GM23248 (cell line): ENCODE data around the gene FGFR2. TPM values are rescaled to one million over a fixed set of nuclear protein-coding genes. Genes with fewer than 3 reads are reported as not detected.

ENCODE experiments used
- DNase-seq: peaks from one replicate; pipeline ENCODE4 v3.0.0-alpha.2; 2015
- H2AFZ ChIP-seq: fragments of 200-600 bp; sonication (generic); 2 replicates; pipeline ENCODE4 v1.6.1; 2016; ENCODE audit warnings: antibody characterized with exemption
- H3F3A ChIP-seq: fragments of 200-600 bp; sonication (generic); 2 replicates; pipeline ENCODE4 v1.6.1; 2016; ENCODE audit warnings: mild to moderate bottlenecking, antibody characterized with exemption, mixed run types; ENCODE audit not compliant: insufficient read depth
- H3K27ac ChIP-seq: fragments of 200-600 bp; sonication (generic); 2 replicates; pipeline ENCODE4 v1.5.1; 2016; ENCODE audit warnings: mild to moderate bottlenecking
- H3K27me3 ChIP-seq: fragments of 200-600 bp; sonication (generic); replicated peaks from 2 replicates; pipeline ENCODE4 v1.6.1; 2016; ENCODE audit warnings: mild to moderate bottlenecking; ENCODE audit not compliant: insufficient read depth
- H3K36me3 ChIP-seq: fragments of 200-600 bp; sonication (generic); 2 replicates; pipeline ENCODE4 v1.6.1; 2016; ENCODE audit warnings: low read depth, mild to moderate bottlenecking
- H3K4me1 ChIP-seq: fragments of 200-600 bp; sonication (generic); 2 replicates; pipeline ENCODE4 v1.6.1; 2016; ENCODE audit warnings: mild to moderate bottlenecking; ENCODE audit not compliant: insufficient read depth
- H3K4me2 ChIP-seq: fragments of 200-600 bp; sonication (generic); one replicate; pipeline ENCODE4 v1.6.1; 2016; ENCODE audit warnings: mild to moderate bottlenecking; ENCODE audit not compliant: unreplicated experiment
- H3K4me3 ChIP-seq: fragments of 200-600 bp; sonication (generic); 2 replicates; pipeline ENCODE4 v1.5.1; 2016; ENCODE audit warnings: mild to moderate bottlenecking
- H3K79me2 ChIP-seq: fragments of 200-600 bp; sonication (generic); 2 replicates; pipeline ENCODE4 v1.6.1; 2016; ENCODE audit warnings: mild to moderate bottlenecking; ENCODE audit not compliant: insufficient read depth
- H3K9ac ChIP-seq: fragments of 200-600 bp; sonication (generic); 2 replicates; pipeline ENCODE4 v1.6.1; 2016; ENCODE audit warnings: mild to moderate bottlenecking
- H3K9me2 ChIP-seq: fragments of 200-600 bp; sonication (generic); 2 replicates; pipeline ENCODE4 v1.6.1; 2016; ENCODE audit warnings: mixed run types, mild to moderate bottlenecking, moderate library complexity; ENCODE audit not compliant: insufficient read depth
- H3K9me3 ChIP-seq: fragments of 200-600 bp; sonication (generic); one replicate; pipeline ENCODE4 v1.6.1; 2017; ENCODE audit warnings: low read depth
- H4K20me1 ChIP-seq: fragments of 200-600 bp; sonication (generic); 2 replicates; pipeline ENCODE4 v1.6.0; 2016; ENCODE audit not compliant: insufficient read depth
- EZH2 ChIP-seq: fragments of 200-600 bp; sonication (generic); IDR thresholded peaks from 2 replicates; pipeline ENCODE4 v1.6.1; 2018; ENCODE audit warnings: antibody characterized with exemption, mild to moderate bottlenecking; ENCODE audit not compliant: insufficient read depth, poor library complexity, severe bottlenecking
- EZH2phosphoT487 ChIP-seq: fragments of 200-600 bp; sonication (generic); IDR thresholded peaks from 2 replicates; pipeline ENCODE4 v1.6.1; 2018; ENCODE audit warnings: antibody characterized with exemption, moderate library complexity, mild to moderate bottlenecking, low read depth; ENCODE audit not compliant: insufficient read depth
- WGBS, 2 experiments: methylation state at CpG; one replicate each; pipeline ENCODE4 v1.1.6; 2015 to 2017; ENCODE audit warnings: low lambda C conversion rate in 2 of 2, low coverage in 1 of 2; ENCODE audit errors: missing lambda C conversion rate in 2 of 2; 5-methylcytosine and 5-hydroxymethylcytosine counted together
- in situ Hi-C: fragments of 300-500 bp; cut with MboI; formaldehyde crosslinking; loops from 2 replicates; pipeline ENCODE4 v1.15.0; 2020
- polyA plus RNA-seq: library from polyadenylated mRNA; unstranded; fragments of >200 nt; fragmentation: Nextera tagmentation; extraction: Ambion mirVana; gene quantifications from 2 replicates; pipeline ENCODE4 v1.2.1, GENCODE V29; 2016
- total RNA-seq: library from RNA; depleted of rRNA; stranded (reverse); fragments of >200 nt; shearing (Covaris generic); gene quantifications from 2 replicates; pipeline ENCODE4 v1.2.3, GENCODE V29; 2014

Gene FGFR2
- total and polyA plus RNA-seq, 2 experiments from 2014 or later: 0.15 TPM; not detected in 1

GRCh38 chr10:121462281-121462680, 136.0 kb downstream of the FGFR2 start:
- Histone ChIP-seq H3K4me3 (no peak overlapping the region), H3K79me2 (no peaks in the 10 kb centered on the region), H2AFZ (no peak overlapping the region), H3F3A (no peaks in the 10 kb centered on the region), H3K4me2 (no peak overlapping the region), H3K9ac (no peak overlapping the region), H3K36me3 (no peaks in the 10 kb centered on the region), H3K27me3 (no peaks in the 10 kb centered on the region), H4K20me1 (no peaks in the 10 kb centered on the region), H3K9me2 (no peaks in the 10 kb centered on the region), H3K4me1 (no peaks in the 10 kb centered on the region), H3K9me3 (no peaks in the 10 kb centered on the region), H3K27ac (no peak overlapping the region)
- TF ChIP-seq EZH2 (no peak), EZH2phosphoT487 (no peak)
- 46 to 50% methylated on average over 7 of the region's 7 CpGs for WGBS, 2 experiments
- no peak for DNase-seq
- in situ Hi-C loops: no loop called here

GRCh38 chr10:121461307-121461706, 136.9 kb downstream of the FGFR2 start:
- no peaks in the 10 kb centered on the region for H3K4me1 ChIP-seq
- no peaks in the 10 kb centered on the region for H3K79me2 ChIP-seq
- H3K4me2 ChIP-seq: no peak overlapping the region
- H3K9ac ChIP-seq: no peak overlapping the region
- H3K9me2 ChIP-seq: no peaks in the 10 kb centered on the region
- WGBS, 2 experiments: 37 to 38% methylated on average over 5 of the region's 5 CpGs
- H3K36me3 ChIP-seq: no peaks in the 10 kb centered on the region
- H3K4me3 ChIP-seq: no peak overlapping the region
- H3F3A ChIP-seq: no peaks in the 10 kb centered on the region
- H3K27ac ChIP-seq: no peak overlapping the region
- TF ChIP-seq EZH2phosphoT487 (no peak), EZH2 (no peak)
- H3K27me3 ChIP-seq: no peaks in the 10 kb centered on the region
- no peak for DNase-seq
- in situ Hi-C loops: no loop called here
- H4K20me1 ChIP-seq: no peaks in the 10 kb centered on the region
- H3K9me3 ChIP-seq: no peaks in the 10 kb centered on the region
- H2AFZ ChIP-seq: no peak overlapping the region

- Histone ChIP-seq H3K4me2 (no peak overlapping the region), H3K27me3 (no peaks in the 10 kb centered on the region), H3F3A (no peaks in the 10 kb centered on the region), H3K9me3 (no peaks in the 10 kb centered on the region), H3K4me3 (no peak overlapping the region), H3K9me2 (no peaks in the 10 kb centered on the region), H3K36me3 (no peaks in the 10 kb centered on the region), H4K20me1 (no peaks in the 10 kb centered on the region), H2AFZ (no peak overlapping the region), H3K4me1 (no peaks in the 10 kb centered on the region), H3K79me2 (no peaks in the 10 kb centered on the region), H3K27ac (no peak overlapping the region), H3K9ac (no peak overlapping the region)
- WGBS, 2 experiments: 53 to 64% methylated on average over 3 of the region's 3 CpGs
- no peak for DNase-seq
- TF ChIP-seq EZH2phosphoT487 (no peak), EZH2 (no peak)
- in situ Hi-C loops: no loop called here
Measured at GRCh38 chr10:121460733-121461132, 137.5 kb downstream of the FGFR2 start.

- in situ Hi-C loops: no loop called here
- no peaks in the 10 kb centered on the region for H3F3A ChIP-seq
- H3K9ac ChIP-seq: no peak overlapping the region
- H3K27me3 ChIP-seq: no peaks in the 10 kb centered on the region
- WGBS, 2 experiments: 51 to 54% methylated on average over 17 of the region's 17 CpGs
- no peak for TF ChIP-seq EZH2
- no peak for TF ChIP-seq EZH2phosphoT487
- no peak overlapping the region for H3K4me3 ChIP-seq
- H3K36me3 ChIP-seq: no peaks in the 10 kb centered on the region
- H3K9me2 ChIP-seq: no peaks in the 10 kb centered on the region
- no peaks in the 10 kb centered on the region for H3K79me2 ChIP-seq
- H3K4me1 ChIP-seq: no peaks in the 10 kb centered on the region
- no peak overlapping the region for H3K4me2 ChIP-seq
- H2AFZ ChIP-seq: no peak overlapping the region
- DNase-seq: peak; percentile 19
- no peaks in the 10 kb centered on the region for H3K9me3 ChIP-seq
- no peaks in the 10 kb centered on the region for H4K20me1 ChIP-seq
- no peak overlapping the region for H3K27ac ChIP-seq
Measured at GRCh38 chr10:121459622-121460453, 138.4 kb downstream of the FGFR2 start.

- H3K27me3 ChIP-seq: no peaks in the 10 kb centered on the region
Measured at GRCh38 chr10:121459279-121459621, 139.0 kb downstream of the FGFR2 start.

More at GRCh38 chr10:121459279-121459621, 139.0 kb downstream of the FGFR2 start:
- Histone ChIP-seq H2AFZ (no peak overlapping the region), H3K9me3 (no peaks in the 10 kb centered on the region), H3K9ac (no peak overlapping the region), H3K36me3 (no peaks in the 10 kb centered on the region), H3K27ac (no peak overlapping the region), H3K79me2 (no peaks in the 10 kb centered on the region), H3F3A (no peaks in the 10 kb centered on the region), H3K4me1 (no peaks in the 10 kb centered on the region), H3K4me3 (no peak overlapping the region), H3K4me2 (no peak overlapping the region), H4K20me1 (no peaks in the 10 kb centered on the region), H3K9me2 (no peaks in the 10 kb centered on the region)
- no peak for DNase-seq
- WGBS, 2 experiments: 58 to 73% methylated on average over 6 of the region's 6 CpGs
- TF ChIP-seq EZH2phosphoT487: no peak
- no peak for TF ChIP-seq EZH2
- in situ Hi-C loops: no loop called here
